NCI-H2029 treated with DMSO at 0.1 percent for 48 hours (cell line): ENCODE data around the gene DAAM2.

ENCODE experiments used
- DNase-seq: peaks from one replicate; lab custom pipeline; 2025; lab: John Stamatoyannopoulos, UW

DAAM2 gene

DNA sequence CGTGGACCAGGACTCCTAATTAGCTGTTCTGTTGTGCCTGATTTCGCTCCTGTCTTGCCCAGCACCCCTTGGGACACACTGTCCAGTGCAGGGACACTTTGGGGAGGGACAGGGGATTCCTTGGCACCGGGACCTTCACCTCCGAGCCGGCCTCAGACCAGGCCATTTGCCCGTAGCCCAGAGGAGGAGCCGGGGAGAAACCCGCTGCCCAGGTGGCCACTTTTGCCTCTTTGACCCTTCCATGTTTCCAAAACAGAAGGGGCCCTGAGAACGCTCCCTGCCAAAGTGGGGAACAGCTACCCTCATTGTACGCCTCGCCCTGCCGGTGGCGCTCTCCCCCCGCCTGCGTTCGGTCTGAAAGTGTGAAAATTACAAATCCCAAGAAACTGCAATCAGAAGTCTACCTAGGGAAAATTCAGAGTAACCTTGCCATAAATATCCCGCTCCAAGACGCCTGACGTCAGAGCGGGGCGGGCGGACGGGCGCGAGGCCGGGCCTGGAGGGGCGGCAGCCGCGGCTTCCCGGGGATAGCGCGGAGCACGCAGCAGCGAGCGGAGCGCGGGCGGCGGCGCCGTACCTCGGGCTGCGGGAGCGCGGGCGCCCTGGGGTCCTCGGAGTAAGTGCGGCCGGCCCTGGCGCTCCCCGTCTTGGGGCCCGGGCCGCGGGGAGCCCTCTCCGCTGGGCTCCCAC, at the start of gene DAAM2:
DAAM2 (plus strand) TSS at position 527 of the 690 bp plus-strand sequence. CDS start 63,927 bp downstream, outside the sequence.
- DNase-seq = no peak

DNA sequence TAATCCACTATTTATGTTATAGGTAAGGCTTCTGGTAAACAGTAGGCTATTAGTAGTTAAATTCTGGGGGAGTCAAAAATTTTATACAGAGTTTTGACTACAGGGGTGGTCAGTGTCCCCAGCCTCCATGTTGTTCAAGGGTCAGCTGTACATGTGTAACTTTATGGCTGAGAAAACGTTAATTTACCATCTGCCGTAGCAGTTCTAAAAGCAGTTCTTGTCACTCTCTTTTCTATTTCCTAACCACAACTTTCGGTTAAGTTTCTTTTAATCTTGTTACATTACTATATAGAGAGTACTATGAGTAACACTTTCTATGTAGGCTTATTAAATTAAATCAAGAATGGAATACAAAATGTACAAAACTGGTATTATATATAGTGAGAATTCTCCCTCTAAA, 45.4 kb upstream of the DAAM2 start:
- no peak for DNase-seq

DNA sequence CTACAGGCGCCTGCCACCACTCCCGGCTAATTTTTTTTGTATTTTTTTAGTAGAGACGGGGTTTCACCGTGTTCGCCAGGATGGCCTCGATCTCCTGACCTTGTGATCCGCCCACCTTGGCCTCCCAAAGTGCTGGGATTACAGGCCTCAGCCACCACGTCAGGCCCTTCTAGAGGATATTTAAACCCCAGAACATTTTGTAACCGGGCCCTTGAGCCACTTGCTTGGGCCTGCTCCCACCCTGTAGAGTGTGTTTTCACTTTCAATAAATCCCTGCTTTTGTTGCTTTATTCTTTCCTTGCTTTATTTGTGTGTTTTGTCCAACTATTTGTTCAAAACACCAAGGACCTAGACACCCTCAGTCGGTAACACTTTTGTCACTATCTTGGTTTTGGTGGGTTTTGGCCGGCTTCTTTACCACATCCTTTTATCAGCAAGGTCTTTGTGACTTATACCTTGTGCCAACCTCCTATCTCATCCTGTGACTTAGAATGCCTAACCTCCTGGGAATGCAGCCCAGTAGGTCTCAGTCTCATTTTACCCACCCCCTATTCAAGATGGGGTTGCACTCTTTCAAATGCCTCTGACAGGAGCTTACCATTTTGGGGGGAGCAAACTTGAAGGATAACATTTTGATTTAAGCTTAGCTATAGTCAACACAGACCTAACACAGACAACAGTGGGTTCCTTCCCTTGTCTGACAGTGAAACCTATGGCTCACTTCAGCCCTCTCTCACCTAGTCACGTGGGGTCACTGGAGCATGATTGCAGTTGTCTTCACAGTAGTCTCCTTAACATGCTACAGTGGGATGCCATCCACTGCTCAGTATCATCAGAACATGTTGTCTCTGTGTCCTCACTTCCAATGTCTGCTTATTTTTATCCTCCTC, 39.1 kb upstream of the DAAM2 start:
- no peak for DNase-seq

DNA sequence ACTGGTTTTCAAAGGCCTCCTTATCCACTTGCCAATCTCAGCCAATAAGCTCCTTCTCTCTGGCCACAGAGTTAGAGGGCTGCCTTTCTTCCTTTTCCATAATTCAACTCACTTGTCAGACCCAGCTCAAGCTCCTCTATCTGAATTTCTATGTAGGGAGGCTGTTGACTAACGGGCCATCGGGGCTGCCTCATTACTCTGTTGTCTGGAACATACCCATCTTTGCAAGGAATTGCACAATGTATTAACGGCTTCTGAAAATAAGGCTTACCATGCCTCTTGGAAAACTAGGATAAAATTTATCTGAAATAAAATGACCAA, 38.5 kb upstream of the DAAM2 start:
- DNase-seq = no peak

DNA sequence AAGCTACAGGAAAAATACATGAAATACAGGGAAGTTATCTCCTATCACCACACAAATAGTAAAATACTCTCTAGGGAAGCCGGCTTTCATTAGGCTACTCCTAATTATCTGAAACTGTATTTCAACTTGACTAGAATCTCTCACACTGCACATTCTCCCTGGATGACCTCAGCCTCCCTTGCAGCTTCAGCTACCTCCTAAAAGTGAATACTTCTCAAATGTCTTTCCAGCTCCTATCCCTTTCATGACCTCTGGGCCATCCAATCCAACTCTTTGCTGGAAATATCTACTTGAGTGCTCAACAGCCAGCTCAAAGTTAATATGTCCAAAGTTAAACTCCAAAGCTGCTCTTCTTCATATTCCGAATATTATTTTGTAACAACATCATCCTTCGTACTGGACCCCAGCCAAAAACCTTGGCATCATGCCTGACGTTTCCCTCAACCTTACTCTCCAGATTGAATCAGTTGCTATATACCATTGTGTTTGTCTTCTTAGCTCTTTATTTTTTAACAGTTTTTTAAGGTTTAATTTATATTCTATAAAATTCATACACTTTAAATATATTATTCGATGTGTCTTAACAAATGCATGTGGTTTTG, 37.6 kb upstream of the DAAM2 start:
- no peak for DNase-seq

DNA sequence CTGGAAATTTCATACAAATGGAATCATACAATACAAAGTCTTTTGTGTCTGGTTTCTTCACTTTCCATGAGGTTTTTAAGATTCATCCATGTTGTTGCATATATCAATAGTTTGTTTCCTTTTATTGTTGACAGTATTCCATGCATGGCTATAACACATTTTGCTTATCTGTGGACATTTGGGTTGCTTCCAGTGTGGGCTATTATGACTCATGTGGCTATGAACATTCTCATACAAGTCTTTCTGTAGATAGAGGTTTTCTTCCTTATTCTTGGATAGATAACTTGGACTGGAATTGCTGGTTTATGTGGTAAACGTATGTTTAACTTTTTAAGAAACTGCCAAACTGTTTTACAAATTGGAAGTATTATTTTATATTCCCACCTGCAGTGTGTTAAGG, 36.9 kb upstream of the DAAM2 start:
- no peak for DNase-seq

DNA sequence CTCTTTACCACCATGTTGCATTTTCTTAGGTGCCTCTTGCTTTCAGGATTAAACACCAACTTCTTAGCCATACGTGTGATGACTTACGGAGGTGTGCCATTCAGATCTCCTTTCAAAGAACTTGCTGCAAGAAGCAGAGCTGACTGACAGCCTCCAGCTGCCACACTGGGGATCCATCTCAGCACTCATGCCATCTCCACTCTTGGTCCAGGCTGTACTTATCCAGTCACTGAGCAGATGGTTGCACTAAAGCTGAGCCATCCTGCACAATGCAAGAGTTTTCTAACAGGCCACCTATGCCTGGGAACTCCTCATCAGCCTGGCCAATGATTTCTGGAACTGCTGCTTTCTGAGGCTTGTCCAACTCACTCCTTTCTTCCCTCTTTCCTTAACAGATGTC, 35.6 kb upstream of the DAAM2 start:
- DNase-seq = no peak

DNA sequence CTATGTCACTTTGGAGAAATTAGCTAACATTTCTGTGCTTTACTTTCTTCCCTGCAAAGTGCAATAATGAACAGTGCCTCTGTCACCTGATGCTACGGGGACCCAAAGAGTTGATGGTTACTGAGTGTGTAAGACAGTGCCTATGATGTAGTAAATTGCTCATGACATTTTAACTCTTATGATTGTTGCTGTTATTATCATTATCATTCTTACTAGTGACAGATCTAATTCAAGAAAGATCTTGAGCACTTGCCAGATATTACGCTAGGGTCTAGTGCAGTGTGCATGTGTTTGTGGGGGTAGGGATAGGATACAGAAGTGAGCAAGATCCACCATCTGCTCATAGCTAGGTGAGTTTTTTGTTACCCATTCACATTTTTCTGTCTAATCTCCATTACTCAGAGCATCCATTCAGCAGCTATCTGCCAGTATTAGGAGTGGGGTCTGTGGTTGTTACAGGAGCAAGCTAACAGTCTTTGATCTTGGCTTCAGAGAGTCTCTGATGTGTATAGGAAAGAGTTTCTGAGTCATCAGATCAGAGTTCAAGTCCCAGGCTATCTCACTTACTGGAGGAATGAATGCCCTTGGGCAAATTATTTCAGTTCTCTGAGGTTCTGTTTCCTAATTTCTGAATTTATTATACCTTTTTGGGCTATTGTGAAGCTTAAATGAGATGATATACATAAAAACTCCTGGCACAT, 33.1 kb upstream of the DAAM2 start:
- no peak for DNase-seq

DNA sequence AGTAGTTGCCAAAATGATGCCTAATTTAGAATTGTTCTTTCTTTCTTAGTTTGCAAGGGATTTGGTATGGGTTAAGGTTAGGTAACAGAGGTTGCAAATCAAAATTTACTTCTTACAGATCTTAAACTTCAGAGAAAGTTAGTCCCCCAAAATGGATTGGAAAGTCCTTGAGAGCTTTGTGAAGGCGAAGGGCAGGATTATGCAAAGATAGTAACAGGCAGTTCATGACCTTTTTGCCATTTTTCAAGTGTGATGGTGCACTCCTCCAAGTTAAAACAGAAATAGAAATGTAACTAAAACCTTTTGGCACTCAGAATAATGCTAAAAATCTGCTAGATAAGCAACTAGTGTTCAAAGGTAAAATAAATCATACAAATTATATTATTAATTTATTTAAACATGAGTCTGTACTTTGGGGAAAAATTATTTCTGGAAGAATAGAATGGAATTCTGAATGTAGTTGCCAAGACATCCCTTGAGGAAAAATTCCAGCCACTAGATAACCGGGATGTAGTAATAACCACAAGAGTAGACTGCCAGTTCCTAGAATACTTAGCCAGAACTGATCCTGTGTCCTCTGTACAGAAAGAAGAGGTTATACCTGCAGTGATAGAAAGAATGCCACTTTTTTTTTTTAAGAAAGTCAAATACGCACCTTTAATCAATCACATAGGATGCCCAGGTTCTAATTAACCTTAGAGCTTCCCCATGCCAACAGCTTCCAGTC, 31.8 kb upstream of the DAAM2 start:
- no peak for DNase-seq

DNA sequence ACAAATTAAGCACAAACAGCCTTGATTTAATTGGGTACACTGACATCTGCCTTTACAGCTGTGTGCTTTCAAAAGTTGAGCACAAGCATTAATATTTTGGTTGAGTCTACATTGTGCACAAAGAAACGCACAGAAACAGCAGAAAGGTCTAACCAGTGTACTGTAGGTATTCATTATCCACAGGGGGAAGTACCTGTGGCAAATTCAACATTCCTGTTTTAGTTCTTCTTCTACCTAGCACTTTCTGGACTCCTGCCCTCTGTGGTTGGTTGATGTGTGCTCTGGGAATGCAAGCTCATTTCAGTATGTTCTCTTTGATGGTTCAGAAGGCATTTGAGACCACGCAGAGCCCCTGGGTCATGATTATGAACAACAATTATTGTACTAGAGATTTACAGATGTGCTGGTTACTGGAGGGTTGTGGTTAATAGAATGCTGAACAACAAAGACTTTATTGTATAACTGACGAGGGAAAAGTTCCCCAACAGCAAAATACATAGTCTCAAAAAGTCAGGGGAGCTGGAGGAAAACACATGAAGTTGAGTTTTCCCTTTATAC, 26.6 kb upstream of the DAAM2 start:
- DNase-seq = no peak

DNA sequence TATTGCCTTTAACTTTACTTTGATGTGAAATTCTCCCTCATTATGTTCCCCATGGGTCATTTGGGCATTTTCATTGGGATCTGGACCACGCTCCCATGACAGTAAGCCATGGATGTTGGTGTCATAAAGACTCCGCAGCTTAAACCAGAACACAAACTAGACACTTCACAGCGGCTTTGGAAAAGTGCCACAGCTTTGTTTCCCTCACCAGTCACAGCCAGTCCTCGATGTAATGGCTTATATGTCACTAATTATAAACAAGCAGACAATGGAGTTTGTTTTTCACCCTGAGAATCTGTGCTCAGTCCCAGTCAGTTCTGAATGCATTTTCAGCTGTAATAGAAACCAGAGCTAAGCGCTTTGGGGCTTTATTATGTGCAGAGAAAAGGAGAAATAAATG, 23.2 kb upstream of the DAAM2 start:
- peak; percentile 12 for DNase-seq

DNA sequence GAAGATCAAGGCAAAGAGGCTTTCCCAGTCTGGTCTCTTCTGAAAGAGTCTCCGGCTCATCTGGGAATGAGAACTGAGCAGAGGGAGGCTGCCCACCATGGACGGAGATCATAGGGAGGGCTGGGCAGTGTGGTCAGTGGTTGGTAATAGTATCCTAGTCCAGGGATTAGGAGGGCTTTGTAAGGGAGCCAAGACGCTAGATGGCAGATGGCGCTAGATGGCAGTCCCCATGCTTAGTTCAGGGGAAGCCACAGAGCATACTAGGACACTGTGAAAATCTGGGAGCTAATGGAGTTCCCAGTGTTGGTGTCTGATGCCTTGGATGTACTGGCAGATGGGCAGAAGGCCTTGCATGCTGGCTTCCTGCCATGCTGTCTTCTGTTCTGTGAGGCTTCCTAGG, 21.7 kb upstream of the DAAM2 start:
- no peak for DNase-seq

DNA sequence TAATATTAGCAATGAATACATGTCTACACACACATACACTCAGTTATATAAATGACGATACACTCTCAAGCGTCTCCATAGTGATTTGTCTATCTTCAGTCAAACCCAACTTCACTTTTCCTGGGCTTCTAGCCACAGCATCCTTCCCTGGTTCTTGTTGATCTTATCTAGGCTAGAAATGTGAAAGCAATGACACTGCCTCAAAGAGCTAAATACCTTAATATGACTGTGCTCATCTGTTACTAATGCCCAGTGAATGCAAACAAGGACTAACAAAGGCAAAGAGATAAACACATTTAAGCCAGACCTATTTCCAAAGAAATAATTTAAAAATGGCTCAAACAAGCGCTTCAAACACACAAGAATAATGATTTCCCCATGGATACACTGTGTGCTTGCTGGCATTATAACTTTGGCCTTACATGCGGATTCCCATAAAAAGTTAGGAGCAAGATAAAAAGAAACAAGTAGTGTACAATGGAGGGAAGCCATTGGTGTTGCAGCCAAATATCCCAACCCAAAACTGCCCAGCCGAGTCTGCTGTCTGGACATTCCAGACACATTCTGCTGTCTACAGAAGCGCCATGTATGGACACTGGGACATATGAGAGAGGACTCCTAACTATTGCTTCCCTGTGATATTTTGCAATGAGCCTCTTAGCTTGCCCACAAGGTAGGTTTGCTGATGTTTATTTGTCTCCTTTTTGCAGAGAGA, 19.5 kb upstream of the DAAM2 start:
- no peak for DNase-seq

DNA sequence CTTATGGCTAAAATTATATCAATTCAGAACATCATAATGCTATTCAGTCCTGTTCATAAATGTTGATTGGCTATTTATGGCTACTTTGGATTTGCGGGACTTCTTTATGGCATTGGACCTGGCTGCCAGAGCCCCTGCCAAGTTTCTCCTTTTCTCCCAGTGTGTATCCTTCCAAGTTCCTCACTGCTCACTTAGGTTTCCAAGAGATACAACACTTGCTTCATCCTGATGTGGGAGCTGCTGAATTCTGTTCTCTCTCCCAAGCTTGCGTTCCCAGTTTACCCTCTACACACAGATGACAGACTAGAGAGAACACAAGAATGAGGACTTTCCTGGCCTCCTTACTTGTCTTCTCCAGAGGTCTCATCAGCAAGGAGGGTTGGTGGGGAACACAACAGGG, 18.4 kb upstream of the DAAM2 start:
- no peak for DNase-seq

DNA sequence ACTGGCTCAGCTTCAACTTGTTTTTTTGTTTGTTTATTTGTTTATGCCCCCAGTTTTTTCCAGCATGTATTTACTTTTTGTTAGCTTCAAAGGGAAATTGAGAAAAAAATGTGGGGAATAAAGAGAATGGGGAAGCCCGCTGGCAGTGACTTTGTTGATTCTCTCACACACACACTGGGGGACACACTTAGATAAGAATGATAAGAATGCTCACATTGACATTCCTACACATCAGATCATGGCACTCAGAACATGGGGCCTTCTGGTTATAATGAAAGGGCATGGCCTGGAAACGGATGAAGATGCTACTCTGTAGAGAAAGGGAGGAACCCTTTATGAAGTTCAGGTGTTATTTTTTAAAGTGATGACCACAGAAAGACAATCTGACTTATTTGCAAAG, 15.6 kb upstream of the DAAM2 start:
- no peak for DNase-seq

DNA sequence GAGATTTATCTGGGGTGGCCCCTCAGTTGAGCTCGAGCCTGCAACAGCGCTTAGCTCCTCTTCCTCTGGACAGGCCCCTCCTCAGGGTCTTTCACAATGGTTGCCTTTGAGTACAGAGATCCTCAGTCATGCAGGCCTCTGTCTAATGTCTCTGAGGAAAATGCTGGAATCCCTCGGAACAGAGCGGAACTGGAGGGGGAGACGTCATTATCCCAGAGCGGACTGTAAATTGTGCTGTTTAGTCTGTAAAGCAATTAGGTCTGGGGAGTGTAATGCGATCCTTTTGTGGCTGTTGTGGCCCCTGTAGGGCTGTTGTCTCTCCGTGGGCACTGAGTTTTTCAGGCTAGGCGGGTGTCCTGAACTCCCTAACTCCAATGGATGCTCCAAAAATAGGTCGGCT, 15.0 kb upstream of the DAAM2 start:
- no peak for DNase-seq

DNA sequence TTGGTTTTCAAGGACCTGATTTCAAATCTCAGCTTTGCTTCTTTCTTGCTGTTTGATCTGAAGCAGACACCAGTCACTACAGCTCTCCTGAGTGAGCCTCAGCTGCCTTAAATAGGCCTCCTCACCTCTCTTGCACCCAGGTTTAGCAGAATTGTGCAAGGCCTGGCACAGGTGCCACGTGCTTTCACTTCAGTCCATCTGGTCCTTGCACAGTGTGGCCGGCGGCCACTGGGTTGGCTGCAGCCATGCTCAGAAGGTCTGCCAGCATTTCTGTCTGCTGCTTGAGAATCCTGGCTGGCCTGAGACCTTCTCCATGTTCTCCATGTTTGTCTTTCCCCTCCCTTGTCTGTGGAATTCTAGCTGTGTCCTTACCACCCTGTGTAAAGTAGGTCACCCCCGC, 14.5 kb upstream of the DAAM2 start:
- no peak for DNase-seq

DNA sequence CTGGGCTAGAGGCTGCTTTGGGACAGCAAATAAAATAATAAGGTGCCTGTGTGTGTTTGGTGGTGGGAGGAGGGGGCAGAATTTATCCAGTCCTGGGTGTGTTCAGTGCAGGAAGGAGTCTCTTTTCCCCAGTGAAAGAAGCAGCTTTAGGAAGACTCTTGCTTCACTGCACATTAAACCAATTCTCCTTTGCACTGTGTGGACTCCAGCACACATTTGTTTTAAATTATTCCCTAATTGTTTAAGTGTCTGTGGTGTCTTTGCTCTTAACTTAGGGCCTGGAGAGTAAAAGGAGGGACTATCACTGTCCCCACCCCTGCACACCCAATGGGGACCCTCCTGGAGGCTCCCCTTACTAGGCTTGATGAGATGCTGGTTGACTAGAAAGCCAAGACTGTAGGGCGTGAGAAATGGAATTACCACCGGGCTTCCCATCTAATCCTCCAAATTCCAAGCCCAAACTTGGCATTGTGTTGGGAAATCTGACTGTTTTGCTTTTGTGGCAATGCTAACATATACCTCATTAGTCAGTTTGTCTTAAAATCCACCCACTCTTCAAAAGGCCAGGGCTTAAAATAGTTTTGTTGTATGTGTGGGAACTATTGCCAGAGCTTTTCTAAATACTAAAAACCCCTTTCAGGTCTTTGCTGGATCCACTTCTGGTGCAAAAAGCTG, 13.5 kb upstream of the DAAM2 start:
- DNase-seq = no peak

DNA sequence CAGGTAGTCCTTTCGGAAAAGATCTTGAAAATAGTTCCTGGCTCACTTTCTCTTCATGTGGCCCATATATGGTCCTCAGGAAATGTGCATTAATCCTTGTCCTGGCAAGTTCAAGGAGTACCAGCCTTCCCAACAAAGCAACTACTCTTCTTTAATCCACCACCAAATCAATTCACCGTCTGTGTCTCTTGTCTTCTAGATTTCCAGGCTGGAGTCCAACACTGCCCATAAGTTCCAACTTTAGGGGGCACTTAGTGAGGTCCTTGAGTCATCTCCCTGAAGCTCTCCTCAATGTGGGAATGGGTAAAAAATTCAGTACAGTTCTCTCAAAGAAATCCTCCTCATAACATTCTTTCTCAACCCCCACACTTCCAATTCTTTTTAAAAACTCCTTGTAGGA, 6.9 kb upstream of the DAAM2 start:
- no peak for DNase-seq

DNA sequence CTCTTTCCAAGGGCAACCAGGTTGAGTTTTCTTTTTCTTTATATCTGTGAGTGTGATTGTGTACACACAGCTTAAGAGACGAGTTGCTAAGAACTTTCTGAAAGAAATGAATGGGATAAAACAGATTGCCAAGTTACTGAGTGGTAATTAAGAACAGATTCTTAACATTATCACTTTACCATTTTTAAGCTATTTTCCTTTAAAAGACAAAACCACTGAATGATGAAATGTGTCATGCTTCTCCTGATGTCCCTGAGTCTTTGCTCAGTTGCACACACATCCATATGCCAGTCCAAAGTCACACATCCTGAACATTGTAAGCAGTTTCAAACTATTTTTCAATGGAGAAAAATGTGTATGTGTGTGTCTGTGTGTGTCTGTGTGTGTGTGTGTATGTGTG, 5.5 kb upstream of the DAAM2 start:
- DNase-seq = no peak
